OCI-LY7 (cell line): ENCODE data around the gene ACTR2. TPM values are rescaled to one million over a fixed set of nuclear protein-coding genes. Genes with fewer than 3 reads are reported as not detected.

Experiments
- BruUV-seq: library from RNA; stranded (reverse); fragments of 400-500 nt; replicated peaks from 2 replicates; lab custom pipeline; 2021; lab: Mats Ljungman, UMichigan
- CTCF ChIA-PET: fragments of 300-600 bp; sonication (Branson Sonifier 250); formaldehyde crosslinking; loops from one replicate; lab custom pipeline; 2022; ENCODE audit warnings: antibody characterized with exemption; ENCODE audit not compliant: unreplicated experiment; lab: Charles Lee
- POLR2A ChIA-PET: fragments of 300-600 bp; sonication (Branson Sonifier 250); formaldehyde crosslinking; loops from one replicate; lab custom pipeline; 2022; ENCODE audit warnings: antibody characterized with exemption; lab: Charles Lee
- DNase-seq: peaks from one replicate; pipeline ENCODE4 v3.0.0-alpha.2; 2015; ENCODE audit warnings: low spot score
- H2AFZ ChIP-seq: fragments of 200-600 bp; sonication (generic), shearing (Covaris generic); 2 replicates; pipeline ENCODE4 v1.6.1; 2014; ENCODE audit warnings: mild to moderate bottlenecking, antibody characterized with exemption, low read length, moderate library complexity
- H3K27ac ChIP-seq: fragments of 200-600 bp; sonication (generic); 2 replicates; pipeline ENCODE4 v1.5.1; 2014; ENCODE audit warnings: mixed run types, low read depth, mild to moderate bottlenecking, moderate library complexity, low read length, inconsistent platforms; ENCODE audit not compliant: poor library complexity, severe bottlenecking
- H3K36me3 ChIP-seq: fragments of 200-600 bp; sonication (generic); 2 replicates; pipeline ENCODE4 v1.6.1; 2014; ENCODE audit warnings: mild to moderate bottlenecking, antibody characterized with exemption, low read length, moderate library complexity, mixed read lengths; ENCODE audit not compliant: insufficient read depth
- H3K4me1 ChIP-seq: fragments of 200-600 bp; sonication (generic); 2 replicates; pipeline ENCODE4 v1.5.1; 2014; ENCODE audit warnings: mild to moderate bottlenecking, low read length; ENCODE audit not compliant: insufficient read depth, poor library complexity, severe bottlenecking
- H3K4me2 ChIP-seq: fragments of 200-600 bp; sonication (generic); 2 replicates; pipeline ENCODE4 v1.6.1; 2014; ENCODE audit warnings: mild to moderate bottlenecking, low read length
- H3K4me3 ChIP-seq: fragments of 200-600 bp; sonication (generic); 2 replicates; pipeline ENCODE4 v1.5.1; 2014; ENCODE audit warnings: mild to moderate bottlenecking, low read depth, low read length; ENCODE audit not compliant: poor library complexity, severe bottlenecking
- H3K79me2 ChIP-seq: fragments of 200-600 bp; sonication (generic); 2 replicates; pipeline ENCODE4 v1.6.1; 2016; ENCODE audit warnings: low read depth, mild to moderate bottlenecking, low read length, moderate library complexity, mixed read lengths; ENCODE audit not compliant: insufficient read depth
- H3K9me2 ChIP-seq: fragments of 200-600 bp; sonication (generic); 2 replicates; pipeline ENCODE4 v1.6.1; 2016; ENCODE audit warnings: mild to moderate bottlenecking, low read length, mixed read lengths; ENCODE audit not compliant: insufficient read depth
- H3K9me3 ChIP-seq: fragments of 200-600 bp; sonication (generic); 2 replicates; pipeline ENCODE4 v1.6.1; 2014; ENCODE audit warnings: mild to moderate bottlenecking, mixed run types, low read length, mixed read lengths
- H4K20me1 ChIP-seq: fragments of 200-600 bp; sonication (generic); 2 replicates; pipeline ENCODE4 v1.6.1; 2014; ENCODE audit warnings: mild to moderate bottlenecking, antibody characterized with exemption, low read length, moderate library complexity, mixed read lengths; ENCODE audit not compliant: insufficient read depth
- EZH2phosphoT487 ChIP-seq: fragments of 200-600 bp; sonication (generic); IDR thresholded peaks from 2 replicates; pipeline ENCODE4 v1.6.1; 2018; ENCODE audit warnings: low read depth, borderline replicate concordance, mild to moderate bottlenecking, mixed run types, antibody characterized with exemption, low read length, moderate library complexity, mixed read lengths
- intact Hi-C: fragments of 100-400 bp; cut with micrococcal nuclease; formaldehyde crosslinking; loops from one replicate; pipeline ENCODE4 v1.10.0; 2022; ENCODE audit not compliant: unreplicated experiment
- total RNA-seq, 2 experiments: library from RNA; depleted of rRNA in 1 of 2; stranded (reverse); fragments of >200 nt in 1 of 2; shearing (Covaris generic) in 1 of 2; gene quantifications; 2 replicates each; pipeline ENCODE4 v1.2.3, GENCODE V29; 2014 to 2022
- TF ChIP-seq, protein P1 (sequence below): fragments of 200-600 bp; sonication (generic); conservative IDR thresholded peaks from 2 replicates; pipeline ENCODE4 v1.5.1; 2014; ENCODE audit warnings: mild to moderate bottlenecking, antibody characterized with exemption, low read length, moderate library complexity, mixed read lengths

The ACTR2 gene
- total RNA-seq, 2 experiments from 2014 or later: 69.0 to 412 TPM

DNA sequence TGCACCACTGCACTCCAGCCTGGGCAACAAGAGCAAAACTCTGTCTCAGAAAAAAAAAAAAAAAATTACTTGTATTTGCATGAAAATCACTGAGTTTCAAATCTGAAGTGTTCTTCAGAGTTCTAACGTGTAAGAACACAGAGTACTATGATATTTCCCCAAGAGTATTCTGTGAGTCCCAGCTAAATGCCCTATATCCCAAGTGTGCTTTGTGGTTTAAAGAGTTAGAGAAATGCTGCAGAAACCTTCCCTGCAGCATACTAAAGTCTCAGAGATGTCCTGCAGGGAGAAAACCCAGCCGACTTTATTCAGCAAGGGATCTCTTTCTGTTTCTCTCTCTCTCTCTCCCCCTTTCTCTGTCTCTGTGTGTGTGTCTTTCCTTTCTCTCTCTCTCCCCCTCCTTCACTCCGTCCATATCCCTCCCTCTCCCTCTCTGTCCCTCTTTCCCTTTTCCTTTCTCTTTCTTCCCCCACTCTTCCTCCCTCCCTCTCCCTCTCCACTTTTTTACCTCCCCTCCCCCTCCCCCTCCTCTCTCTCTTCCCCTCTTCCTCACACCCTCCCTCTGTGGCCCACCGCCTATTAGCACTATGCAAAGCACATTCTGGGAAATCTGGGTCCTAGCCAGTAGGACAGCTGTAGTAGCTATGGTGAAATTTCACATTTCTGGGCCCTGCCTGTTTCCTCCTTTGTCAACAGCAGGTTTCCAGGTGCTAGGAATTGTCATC, 54.2 kb downstream of the ACTR2 start:
- H3K27ac ChIP-seq: no peak overlapping the region
- no peak overlapping the region for H2AFZ ChIP-seq
- TF ChIP-seq, protein P1, sequence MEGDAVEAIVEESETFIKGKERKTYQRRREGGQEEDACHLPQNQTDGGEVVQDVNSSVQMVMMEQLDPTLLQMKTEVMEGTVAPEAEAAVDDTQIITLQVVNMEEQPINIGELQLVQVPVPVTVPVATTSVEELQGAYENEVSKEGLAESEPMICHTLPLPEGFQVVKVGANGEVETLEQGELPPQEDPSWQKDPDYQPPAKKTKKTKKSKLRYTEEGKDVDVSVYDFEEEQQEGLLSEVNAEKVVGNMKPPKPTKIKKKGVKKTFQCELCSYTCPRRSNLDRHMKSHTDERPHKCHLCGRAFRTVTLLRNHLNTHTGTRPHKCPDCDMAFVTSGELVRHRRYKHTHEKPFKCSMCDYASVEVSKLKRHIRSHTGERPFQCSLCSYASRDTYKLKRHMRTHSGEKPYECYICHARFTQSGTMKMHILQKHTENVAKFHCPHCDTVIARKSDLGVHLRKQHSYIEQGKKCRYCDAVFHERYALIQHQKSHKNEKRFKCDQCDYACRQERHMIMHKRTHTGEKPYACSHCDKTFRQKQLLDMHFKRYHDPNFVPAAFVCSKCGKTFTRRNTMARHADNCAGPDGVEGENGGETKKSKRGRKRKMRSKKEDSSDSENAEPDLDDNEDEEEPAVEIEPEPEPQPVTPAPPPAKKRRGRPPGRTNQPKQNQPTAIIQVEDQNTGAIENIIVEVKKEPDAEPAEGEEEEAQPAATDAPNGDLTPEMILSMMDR: no peak
- BruUV-seq: no TSS peak
- no peak for DNase-seq
- H4K20me1 ChIP-seq: no peaks in the 10 kb centered on the region
- no peaks in the 10 kb centered on the region for H3K36me3 ChIP-seq
- 0 out of 2 replicates have a peak overlapping the region, but pooled peaks have one; percentile 9 for H3K4me2 ChIP-seq
- no peaks in the 10 kb centered on the region for H3K9me3 ChIP-seq
- H3K4me1 ChIP-seq: peaks cover 17% of the 10 kb centered on the region
- ChIA-PET POLR2A (interaction anchor here (0.7 kb wide), 1 partner anchor 111 kb away, joined by 5 read pairs; no protein-coding TSS in a partner anchor), CTCF (no interaction called here)
- no peak overlapping the region for H3K4me3 ChIP-seq
- intact Hi-C loops: no loop called here
- H3K79me2 ChIP-seq: no peaks in the 10 kb centered on the region
- H3K9me2 ChIP-seq: no peaks in the 10 kb centered on the region

DNA sequence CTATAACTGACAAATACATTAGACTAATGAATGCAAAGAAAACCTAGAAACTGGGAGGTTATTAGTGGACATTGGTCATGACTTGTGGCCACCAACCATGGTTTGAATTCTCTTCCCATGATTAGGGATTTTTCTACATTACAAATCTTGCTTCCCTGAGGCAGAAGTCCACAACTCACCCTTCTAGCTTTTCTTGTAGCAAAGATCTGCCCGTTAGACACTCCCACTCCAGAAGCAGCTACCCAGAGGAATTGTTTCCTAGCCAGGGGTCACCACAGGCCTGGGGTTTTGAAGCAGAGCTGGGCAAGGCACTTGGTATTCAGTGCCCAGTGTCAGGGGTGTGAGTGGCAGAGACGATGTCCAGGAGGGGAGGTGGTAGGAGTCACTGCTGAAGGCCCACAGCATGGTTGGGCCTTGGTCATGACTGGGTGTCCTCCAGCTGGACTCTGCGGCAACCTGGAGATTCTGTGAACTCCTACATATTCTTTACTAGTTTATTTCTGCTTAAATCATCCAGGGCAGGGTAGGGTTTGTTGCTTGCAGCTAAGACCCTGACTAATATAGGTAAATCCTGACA, 54.9 kb downstream of the ACTR2 start:
- POLR2A ChIA-PET: no interaction called here
- H3K27ac ChIP-seq: no peak overlapping the region
- peaks cover 17% of the 10 kb centered on the region for H3K4me1 ChIP-seq
- no peaks in the 10 kb centered on the region for H4K20me1 ChIP-seq
- no peak for TF ChIP-seq EZH2phosphoT487
- TF ChIP-seq, protein P1: no peak
- H3K36me3 ChIP-seq: no peaks in the 10 kb centered on the region
- H3K9me3 ChIP-seq: no peaks in the 10 kb centered on the region
- no peak overlapping the region for H3K4me2 ChIP-seq
- DNase-seq: no peak
- intact Hi-C loops: no loop called here
- no peak overlapping the region for H2AFZ ChIP-seq
- no peaks in the 10 kb centered on the region for H3K9me2 ChIP-seq
- BruUV-seq: no TSS peak
- no peaks in the 10 kb centered on the region for H3K79me2 ChIP-seq
- no peak overlapping the region for H3K4me3 ChIP-seq
- CTCF ChIA-PET: interaction anchor here (0.6 kb wide), 1 partner anchor 138 kb away, joined by 3 read pairs; no protein-coding TSS in a partner anchor

- POLR2A ChIA-PET: interaction anchor here (1.0 to 2.0 kb wide), 2 partner anchors 10 to 11 kb away, joined by 3 to 8 read pairs; no protein-coding TSS in a partner anchor
Observed at GRCh38 chr2:65287364-65287763, 59.7 kb downstream of the ACTR2 start.

More at GRCh38 chr2:65287364-65287763, 59.7 kb downstream of the ACTR2 start:
- CTCF ChIA-PET: no interaction called here
- Histone ChIP-seq H2AFZ (no peak overlapping the region), H4K20me1 (no peaks in the 10 kb centered on the region), H3K79me2 (no peaks in the 10 kb centered on the region), H3K36me3 (no peaks in the 10 kb centered on the region), H3K4me2 (no peak overlapping the region), H3K4me3 (no peak overlapping the region), H3K9me2 (no peaks in the 10 kb centered on the region), H3K27ac (no peak overlapping the region), H3K4me1 (no peaks in the 10 kb centered on the region), H3K9me3 (no peaks in the 10 kb centered on the region)
- intact Hi-C loops: no loop called here
- no TSS peak for BruUV-seq
- TF ChIP-seq, protein P1: no peak
- TF ChIP-seq EZH2phosphoT487: no peak
- no peak for DNase-seq
